Naive B cell (primary cell): ENCODE measurements around the gene PSIP1. TPM values are rescaled to one million over a fixed set of nuclear protein-coding genes. Genes with fewer than 3 reads are reported as not detected.
"Not testable (repeated sequence)": the region's sequence is repeated elsewhere in the genome, so short reads cannot be mapped to it uniquely, and the experiment has no call there.

Experiments
- ATAC-seq, 2 donors: fragments of 150-1000 bp; cut with Tn5 transposase; 2 replicates each; pipeline ENCODE4 v1.10.0; 2021; ENCODE audit warnings: low read depth in 2 of 2, mild to moderate bottlenecking in 2 of 2, moderate library complexity in 2 of 2
- DNase-seq: peaks from one replicate; pipeline ENCODE4 v3.0.0; 2022
- H3K27ac Mint-ChIP-seq, 6 donors: one replicate each; pipeline ENCODE4 v1.8.0; 2020 to 2022; ENCODE audit warnings: mild to moderate bottlenecking in 6 of 6, mixed read lengths in 6 of 6, moderate library complexity in 5 of 6, inconsistent platforms in 2 of 6
- H3K27me3 Mint-ChIP-seq, 3 donors: one replicate each; pipeline ENCODE4 v1.8.0; 2021 to 2022; ENCODE audit warnings: mixed read lengths in 3 of 3, mild to moderate bottlenecking in 1 of 3
- H3K36me3 Mint-ChIP-seq, 2 donors: one replicate each; pipeline ENCODE4 v1.8.0; 2020 to 2022; ENCODE audit warnings: mixed read lengths in 2 of 2, inconsistent platforms in 1 of 2, mild to moderate bottlenecking in 1 of 2
- H3K4me1 Mint-ChIP-seq, 3 donors: one replicate each; pipeline ENCODE4 v1.8.0; 2020 to 2022; ENCODE audit warnings: mixed read lengths in 3 of 3, inconsistent platforms in 1 of 3, mild to moderate bottlenecking in 1 of 3, moderate library complexity in 1 of 3
- H3K4me3 Mint-ChIP-seq, 8 donors: one replicate each; pipeline ENCODE4 v1.8.0; 2020 to 2022; ENCODE audit warnings: mild to moderate bottlenecking in 8 of 8, mixed read lengths in 8 of 8, moderate library complexity in 8 of 8, inconsistent platforms in 2 of 8
- H3K9me3 Mint-ChIP-seq, 7 donors: one replicate each; pipeline ENCODE4 v1.8.0; 2020 to 2022; ENCODE audit warnings: mixed read lengths in 7 of 7, mild to moderate bottlenecking in 5 of 7, inconsistent platforms in 2 of 7, moderate library complexity in 1 of 7
- polyA plus RNA-seq, 6 donors: library from polyadenylated mRNA; unstranded; fragments of 300-500 nt; fragmentation: Illumina TruSeq; gene quantifications; one replicate each; pipeline ENCODE4 v1.2.3, GENCODE V29; 2021; ENCODE audit warnings: low read depth in 6 of 6

Gene PSIP1
- polyA plus RNA-seq, 6 donors from 2014 or later, result 38.8 to 116 (median 84.6) TPM

GRCh38 chr9:15444141-15444540, 66.6 kb downstream of the PSIP1 start:
- ATAC-seq (no peak), DNase-seq (no peak)
- H3K27ac Mint-ChIP-seq, result no peak overlapping the region
- peaks cover 3 to 5% (median 3%) of the 10 kb centered on the region in 3 donors for H3K4me1 Mint-ChIP-seq
- H3K27me3 Mint-ChIP-seq, result no peaks in the 10 kb centered on the region
- peaks cover 0 to 11% (median 2%) of the 10 kb centered on the region in 7 donors for H3K9me3 Mint-ChIP-seq
- peaks cover 29 to 42% of the 10 kb centered on the region in 2 donors for H3K36me3 Mint-ChIP-seq
- H3K4me3 Mint-ChIP-seq, result no peak overlapping the region

GRCh38 chr9:15442264-15442663, 68.5 kb downstream of the PSIP1 start:
- H3K4me3 Mint-ChIP-seq, H3K4me1 Mint-ChIP-seq, H3K27ac Mint-ChIP-seq, DNase-seq, H3K27me3 Mint-ChIP-seq, ATAC-seq: not testable (repeated sequence)
- Mint-ChIP-seq H3K36me3 (peaks cover 21 to 42% of the 10 kb centered on the region in 2 donors), H3K9me3 (peaks cover 0 to 11% (median 2%) of the 10 kb centered on the region in 7 donors)

- H3K9me3 Mint-ChIP-seq, result peaks cover 0 to 11% (median 2%) of the 10 kb centered on the region in 7 donors
- not testable (repeated sequence) for H3K4me3 Mint-ChIP-seq, H3K27ac Mint-ChIP-seq, H3K27me3 Mint-ChIP-seq, ATAC-seq, DNase-seq
- H3K4me1 Mint-ChIP-seq, result peaks cover 3 to 10% (median 5%) of the 10 kb centered on the region in 3 donors
- peaks cover 21 to 39% of the 10 kb centered on the region in 2 donors for H3K36me3 Mint-ChIP-seq
These were observed 68.9 kb downstream of the PSIP1 start for GRCh38 chr9:15441841-15442240.

- Mint-ChIP-seq H3K9me3 (peaks cover 0 to 11% (median 2%) of the 10 kb centered on the region in 7 donors), H3K36me3 (peaks cover 15 to 44% of the 10 kb centered on the region in 2 donors), H3K27me3 (no peaks in the 10 kb centered on the region), H3K4me3 (no peak overlapping the region), H3K27ac (peak overlapping the region in 1 of 6 donors; percentile 66), H3K4me1 (peaks cover 7 to 14% (median 14%) of the 10 kb centered on the region in 3 donors)
- DNase-seq, result no peak
- no peak for ATAC-seq
These were observed 71.9 kb downstream of the PSIP1 start for GRCh38 chr9:15438891-15439290.

- Mint-ChIP-seq H3K4me3 (no peak overlapping the region), H3K27me3 (no peaks in the 10 kb centered on the region), H3K4me1 (peaks cover 20 to 42% (median 38%) of the 10 kb centered on the region in 3 donors), H3K27ac (peak overlapping the region in 3 of 6 donors; percentile 5 to 65 (median 23)), H3K36me3 (peaks cover 17 to 36% of the 10 kb centered on the region in 2 donors), H3K9me3 (no peaks in the 10 kb centered on the region)
- DNase-seq (no peak), ATAC-seq (no peak)
These were observed 77.1 kb downstream of the PSIP1 start for GRCh38 chr9:15433661-15434060.

GRCh38 chr9:15433191-15433590, 77.6 kb downstream of the PSIP1 start:
- Mint-ChIP-seq H3K27me3 (no peaks in the 10 kb centered on the region), H3K27ac (peak overlapping the region in 2 of 6 donors; percentile 21 to 49), H3K36me3 (peaks cover 21 to 35% of the 10 kb centered on the region in 2 donors), H3K4me1 (peaks cover 23 to 47% (median 40%) of the 10 kb centered on the region in 3 donors), H3K4me3 (no peak overlapping the region), H3K9me3 (no peaks in the 10 kb centered on the region)
- ATAC-seq (no peak), DNase-seq (no peak)

- Mint-ChIP-seq H3K4me1 (peaks cover 26 to 54% (median 44%) of the 10 kb centered on the region in 3 donors), H3K27ac (peak overlapping the region in 3 of 6 donors; percentile 69 to 89 (median 76)), H3K36me3 (peaks cover 22 to 28% of the 10 kb centered on the region in 2 donors), H3K27me3 (no peaks in the 10 kb centered on the region), H3K4me3 (peak overlapping the region in 2 of 8 donors; percentile 8 to 56), H3K9me3 (no peaks in the 10 kb centered on the region)
- DNase-seq (no peak), ATAC-seq (no peak)
These were observed 79.6 kb downstream of the PSIP1 start for GRCh38 chr9:15430920-15431844.

- H3K36me3 Mint-ChIP-seq, result peaks cover 12 to 14% of the 10 kb centered on the region in 2 donors
- not testable (repeated sequence) for H3K9me3 Mint-ChIP-seq, H3K27me3 Mint-ChIP-seq, DNase-seq, ATAC-seq
- peak overlapping the region in 4 of 6 donors; percentile 10 to 70 (median 46) for H3K27ac Mint-ChIP-seq
- H3K4me3 Mint-ChIP-seq, result peak overlapping the region in 3 of 8 donors; percentile 20 to 42 (median 29)
- H3K4me1 Mint-ChIP-seq, result peaks cover 41 to 61% (median 58%) of the 10 kb centered on the region in 3 donors
These were observed 83.1 kb downstream of the PSIP1 start for GRCh38 chr9:15427702-15428101.

- Mint-ChIP-seq H3K9me3 (no peaks in the 10 kb centered on the region), H3K4me1 (peaks cover 40 to 64% (median 51%) of the 10 kb centered on the region in 3 donors), H3K36me3 (peaks cover 12 to 14% of the 10 kb centered on the region in 2 donors), H3K27ac (peak overlapping the region; percentile 3 to 83 (median 52)), H3K27me3 (no peaks in the 10 kb centered on the region), H3K4me3 (peak overlapping the region; percentile 30 to 76 (median 68))
- ATAC-seq (peak; percentile 12 to 13), DNase-seq (peak; percentile 39)
These were observed 84.8 kb downstream of the PSIP1 start for GRCh38 chr9:15426019-15426418.

GRCh38 chr9:15423231-15423985, 87.4 kb downstream of the PSIP1 start:
- peak overlapping the region in 5 of 6 donors; percentile 33 to 95 (median 89) for H3K27ac Mint-ChIP-seq
- peaks cover under 1 to 3% of the 10 kb centered on the region in 2 donors for H3K36me3 Mint-ChIP-seq
- peak overlapping the region; percentile 87 to 96 (median 94) for H3K4me3 Mint-ChIP-seq
- DNase-seq (no peak), ATAC-seq (no peak)
- H3K4me1 Mint-ChIP-seq, result peaks cover 26 to 47% (median 37%) of the 10 kb centered on the region in 3 donors
- H3K9me3 Mint-ChIP-seq, result peaks cover 0 to 2% (median 0%) of the 10 kb centered on the region in 7 donors
- H3K27me3 Mint-ChIP-seq, result no peaks in the 10 kb centered on the region

GRCh38 chr9:15422372-15423230, 88.2 kb downstream of the PSIP1 start, which contains the start of gene SNAPC3:
SNAPC3 (plus strand) TSS chr9:15422876; CDS start chr9:15422880, 4 bp downstream.
- Mint-ChIP-seq H3K27me3 (no peaks in the 10 kb centered on the region), H3K9me3 (peaks cover 0 to 2% (median 0%) of the 10 kb centered on the region in 7 donors), H3K4me1 (peaks cover 26 to 39% (median 29%) of the 10 kb centered on the region in 3 donors), H3K4me3 (peak within 1 kb of the TSS; percentile 87 to 96 (median 94)), H3K36me3 (no peaks in the 10 kb centered on the region), H3K27ac (peak within 1 kb of the TSS; percentile 72 to 95 (median 90))
- DNase-seq (peak; percentile 93), ATAC-seq (peak; percentile 94 to 96)

- peak overlapping the region; percentile 87 to 96 (median 94) for H3K4me3 Mint-ChIP-seq
- peaks cover 0 to 2% (median 0%) of the 10 kb centered on the region in 7 donors for H3K9me3 Mint-ChIP-seq
- DNase-seq (no peak), ATAC-seq (no peak)
- H3K36me3 Mint-ChIP-seq, result no peaks in the 10 kb centered on the region
- H3K27me3 Mint-ChIP-seq, result peaks cover 0 to 2% (median under 1%) of the 10 kb centered on the region in 3 donors
- peak overlapping the region in 5 of 6 donors; percentile 85 to 95 (median 92) for H3K27ac Mint-ChIP-seq
- peaks cover 26 to 34% (median 28%) of the 10 kb centered on the region in 3 donors for H3K4me1 Mint-ChIP-seq
These were observed 88.8 kb downstream of the PSIP1 start for GRCh38 chr9:15421990-15422371.
